Measurements from ENCODE around the gene C15orf40.

C15orf40 gene

DNA sequence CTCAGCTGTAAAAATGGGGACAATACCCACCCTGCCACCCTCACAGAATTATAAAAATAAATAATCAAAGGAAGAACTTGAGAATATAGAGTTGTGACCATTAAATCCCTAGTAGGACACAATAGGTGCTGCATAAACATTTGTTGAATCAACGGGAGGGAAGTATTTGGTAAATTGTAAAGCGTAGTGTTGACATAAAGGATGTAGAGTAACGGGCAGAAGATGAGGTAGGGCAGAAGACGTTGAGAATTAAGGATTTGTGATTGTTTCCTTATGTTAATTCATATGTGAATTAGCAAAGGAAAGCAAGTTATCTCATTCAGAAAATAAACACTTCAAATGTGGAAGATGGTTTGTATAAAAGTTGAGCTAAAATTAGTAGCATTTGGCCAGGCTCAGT is 18.3 kb downstream of the C15orf40 start:
- no peak for DNase-seq (ENCODE audit: low spot score)

DNA sequence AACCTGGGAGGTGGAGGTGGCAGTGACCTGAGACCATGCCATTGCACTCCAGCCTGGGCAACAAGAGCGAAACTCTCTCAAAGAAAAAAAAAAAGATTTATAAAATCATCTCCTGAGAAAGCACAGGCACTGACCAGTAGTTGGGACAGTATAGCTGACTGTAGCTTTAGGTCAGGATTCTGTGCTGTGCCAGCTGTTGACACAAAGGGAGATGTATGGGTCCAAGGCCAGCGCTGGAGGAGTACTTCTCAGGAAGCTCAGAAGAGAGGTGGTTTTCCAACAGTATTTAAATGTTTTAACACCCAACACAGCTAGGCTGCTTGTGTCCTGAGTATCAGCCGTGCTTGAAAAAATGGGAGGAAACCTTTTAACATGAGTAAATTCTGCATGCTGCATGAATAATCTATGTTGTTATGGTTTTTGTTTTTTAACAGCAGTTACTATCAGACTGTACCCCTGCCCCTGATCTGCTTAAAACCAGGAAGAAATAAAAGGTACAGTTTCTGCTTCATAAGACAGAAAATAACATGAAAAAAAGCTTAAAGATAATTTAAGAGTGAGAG is 18.9 kb downstream of the C15orf40 start:
- no peak for DNase-seq (ENCODE audit: low spot score)

DNA sequence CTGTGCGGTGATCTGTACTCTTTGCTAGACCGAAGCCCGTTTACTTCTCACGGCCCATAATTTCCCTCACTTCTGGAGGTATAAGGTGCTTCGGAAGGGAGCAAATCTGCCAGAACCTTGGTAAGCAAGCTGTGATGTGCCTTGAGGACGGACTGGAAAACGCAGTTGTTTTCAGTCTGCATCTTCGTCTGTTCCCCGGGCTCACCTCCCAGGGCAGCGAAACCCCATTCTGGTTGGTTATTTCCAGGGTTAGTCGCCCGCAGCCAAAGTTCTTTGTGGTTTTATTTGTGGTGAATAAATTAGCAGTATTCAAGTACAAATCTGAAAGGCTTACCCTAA is 25.0 kb downstream of the C15orf40 start:
- no peak for DNase-seq (ENCODE audit: low spot score)

DNA sequence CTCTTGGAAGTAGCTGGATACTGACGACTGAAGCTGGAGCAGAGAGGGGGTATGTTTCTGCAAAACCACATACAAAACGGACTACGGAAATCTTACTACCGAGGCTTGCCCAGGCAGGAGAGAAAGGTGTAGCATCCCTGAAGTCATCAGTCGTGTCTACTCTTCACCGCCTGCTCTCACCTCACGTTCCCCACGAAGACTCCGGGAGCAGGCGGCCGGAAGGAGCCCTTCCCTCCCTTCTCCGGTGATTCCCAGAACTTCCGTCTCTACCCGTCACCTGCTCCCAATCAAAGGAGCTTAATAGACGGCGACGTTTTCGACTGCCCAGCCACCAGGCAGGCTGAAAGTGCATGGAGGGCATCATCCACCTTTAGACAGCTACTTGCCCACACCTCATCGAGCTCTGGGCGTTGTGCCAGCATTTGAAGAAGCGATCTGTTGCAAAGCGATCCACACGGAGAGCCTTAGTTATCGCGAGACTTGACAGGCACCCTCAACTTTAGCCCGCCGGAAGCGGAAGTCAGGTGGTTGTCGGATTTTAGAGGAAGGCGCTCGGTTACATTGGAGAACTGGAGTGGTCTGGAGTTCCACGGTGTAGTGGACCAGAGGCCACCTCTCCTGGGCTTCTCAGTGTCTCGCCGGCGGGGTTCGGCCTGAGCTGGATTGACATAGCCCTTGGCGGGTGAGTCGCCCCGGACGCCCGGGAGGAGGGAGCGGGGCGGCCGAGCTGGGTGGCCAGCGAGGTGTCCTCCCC is 25.6 kb downstream of the C15orf40 start, which contains the start of gene RAMAC:
Gene RAMAC (plus strand): TSS at position 523 of the 754 bp plus-strand sequence. CDS start 2,809 bp downstream, outside the sequence.
- peak; percentile 93 for DNase-seq (ENCODE audit: low spot score)

DNA sequence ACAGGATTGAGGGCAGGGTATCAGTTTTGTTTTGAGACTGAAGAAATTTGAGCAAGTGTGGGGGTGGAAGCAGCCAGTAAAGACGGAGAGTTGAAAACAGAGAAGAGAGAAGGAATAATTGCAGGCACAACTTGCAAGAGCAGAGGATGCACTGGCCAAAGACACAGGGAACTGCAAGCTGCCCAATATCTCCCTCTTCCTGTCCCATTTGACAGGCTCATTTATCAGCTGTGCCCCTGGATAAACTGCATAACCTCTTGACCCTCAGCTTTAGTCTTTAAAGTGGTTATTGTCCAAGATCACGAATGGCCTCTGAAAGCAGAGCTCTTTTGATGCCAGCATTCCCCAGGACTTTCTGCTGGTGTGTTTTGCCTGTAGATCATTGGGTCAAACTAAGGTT is 30.5 kb downstream of the C15orf40 start:
- no peak for DNase-seq (ENCODE audit: low spot score)

DNA sequence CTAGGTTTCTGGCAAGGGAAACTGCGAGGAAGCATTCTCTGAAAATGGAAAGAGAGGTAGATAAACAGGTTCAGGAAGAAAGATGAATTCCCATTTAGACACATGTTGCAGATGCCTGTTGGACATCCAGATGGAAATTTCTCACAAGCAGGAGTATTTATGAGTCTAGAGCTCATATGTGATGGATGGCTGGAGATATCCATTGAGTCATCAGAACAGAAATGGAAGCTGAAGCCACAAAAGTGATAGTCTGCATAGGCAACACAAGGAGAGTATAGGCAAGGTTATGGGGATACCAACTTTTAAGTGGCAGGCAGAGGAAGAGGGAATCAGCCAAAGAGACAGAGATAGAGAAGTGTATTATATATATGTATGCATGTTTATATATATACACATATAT is 31.7 kb downstream of the C15orf40 start:
- no peak for DNase-seq (ENCODE audit: low spot score)

DNA sequence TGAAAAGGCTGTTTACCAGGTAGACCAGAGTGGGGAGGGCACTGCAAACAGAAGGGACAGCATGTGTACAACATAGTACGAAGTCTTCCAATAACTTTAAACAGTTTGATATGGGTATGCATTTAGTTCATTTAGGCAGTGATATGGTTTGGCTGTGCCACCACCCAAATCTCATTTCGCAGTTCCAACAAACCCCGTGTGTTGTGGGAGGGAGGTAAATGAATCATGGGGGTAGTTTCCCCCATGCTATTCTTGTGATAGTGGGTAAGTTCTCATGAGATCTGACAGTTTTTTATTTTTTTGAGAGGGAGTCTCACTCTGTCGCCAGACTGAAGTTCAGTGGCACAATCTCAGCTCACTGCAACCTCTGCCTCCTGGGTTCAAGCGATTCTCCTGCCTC is 33.0 kb downstream of the C15orf40 start:
- no peak for DNase-seq (ENCODE audit: low spot score)

DNA sequence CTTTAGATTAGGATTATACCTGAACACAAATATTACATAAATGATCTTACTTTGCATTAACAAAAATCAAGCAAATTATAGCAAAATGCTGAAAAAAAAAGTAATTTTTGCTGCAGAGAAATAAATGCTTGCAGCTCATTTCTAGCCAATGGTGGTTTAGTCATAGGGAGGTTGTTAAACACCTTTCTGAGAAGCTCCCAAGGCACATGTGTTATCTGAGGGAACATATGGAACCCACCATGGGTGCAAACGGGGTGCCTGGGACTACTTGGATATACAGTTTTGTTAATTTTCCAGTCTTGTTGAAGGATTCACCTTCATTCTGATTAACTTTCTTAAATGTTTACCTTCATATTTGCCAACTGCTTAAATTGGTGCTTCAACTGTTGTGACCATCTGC is 34.4 kb downstream of the C15orf40 start:
- DNase-seq (ENCODE audit: low spot score): no peak

DNA sequence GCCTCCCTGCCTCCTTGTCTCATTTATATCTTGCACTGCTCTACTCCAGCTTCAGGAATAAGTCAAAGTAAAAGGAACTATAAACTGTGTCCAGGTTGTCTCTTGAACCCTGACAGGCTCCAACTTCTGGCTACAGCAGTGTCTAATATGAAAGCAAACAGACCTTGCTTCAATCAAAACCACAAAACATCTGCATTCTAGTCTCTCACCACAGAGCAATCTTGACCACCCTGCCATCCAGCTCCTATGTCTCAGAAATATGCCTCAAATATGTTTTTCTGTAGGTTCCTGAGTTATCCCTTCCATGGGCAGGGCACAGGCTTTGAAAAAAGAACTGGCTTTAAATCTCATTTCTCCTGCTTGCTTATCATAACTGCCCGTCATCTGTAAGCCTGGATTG is 38.4 kb downstream of the C15orf40 start:
- DNase-seq (ENCODE audit: low spot score): no peak

DNA sequence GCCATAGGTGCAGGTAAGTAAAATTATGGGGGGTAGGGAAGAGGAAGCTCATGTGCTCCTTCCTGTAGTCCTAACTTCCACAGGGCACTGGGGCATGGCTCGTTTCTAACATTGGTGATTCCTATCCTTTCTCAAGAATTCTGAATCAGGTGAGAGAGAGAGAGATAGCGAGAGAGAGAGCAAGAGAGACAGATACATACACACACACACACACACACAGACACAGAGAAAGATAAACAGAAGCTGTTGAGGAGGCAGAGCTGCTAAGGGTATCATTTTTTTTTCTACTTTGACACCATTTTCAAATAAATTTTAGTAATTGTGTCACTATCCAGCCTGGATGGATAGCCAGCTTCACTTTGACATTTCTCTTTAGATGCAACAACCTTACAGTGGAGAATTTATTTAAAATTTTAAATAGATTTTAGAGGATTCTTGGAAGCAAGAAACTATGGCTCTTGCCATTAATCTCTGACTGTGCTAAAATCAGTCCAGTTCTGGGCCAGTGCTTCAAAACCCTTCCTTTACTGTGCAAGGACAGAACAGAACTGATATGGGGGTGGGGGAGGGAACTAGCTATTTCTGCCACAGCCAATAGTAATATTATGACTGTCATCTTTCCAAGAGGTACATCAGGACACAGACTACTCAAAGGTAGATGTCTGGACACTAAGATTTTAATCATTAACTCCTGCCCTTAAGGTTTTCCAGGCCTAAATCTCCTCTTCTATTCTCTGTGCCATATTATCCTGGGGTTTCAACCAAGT is 40.0 kb downstream of the C15orf40 start:
- no peak for DNase-seq (ENCODE audit: low spot score)

DNA sequence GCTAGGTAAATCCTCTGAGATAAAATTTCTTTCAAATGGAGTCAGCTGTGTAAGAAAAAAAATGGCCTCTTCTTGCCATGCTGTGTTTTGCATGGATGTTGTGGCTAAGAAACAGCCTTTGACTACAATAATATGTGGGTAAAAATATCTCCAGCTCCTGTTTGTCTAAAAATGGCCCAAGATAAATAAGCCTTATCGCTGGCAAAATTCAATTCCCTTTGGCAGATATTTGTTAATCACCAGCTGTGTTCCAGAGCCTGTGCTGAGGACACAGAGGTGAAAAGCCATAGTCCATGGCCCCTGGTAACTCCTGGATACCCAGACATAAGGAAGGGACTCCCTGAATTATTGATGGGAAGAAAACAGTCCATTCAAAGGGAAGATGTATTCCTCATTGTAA is 40.7 kb downstream of the C15orf40 start:
- DNase-seq (ENCODE audit: low spot score): no peak

DNA sequence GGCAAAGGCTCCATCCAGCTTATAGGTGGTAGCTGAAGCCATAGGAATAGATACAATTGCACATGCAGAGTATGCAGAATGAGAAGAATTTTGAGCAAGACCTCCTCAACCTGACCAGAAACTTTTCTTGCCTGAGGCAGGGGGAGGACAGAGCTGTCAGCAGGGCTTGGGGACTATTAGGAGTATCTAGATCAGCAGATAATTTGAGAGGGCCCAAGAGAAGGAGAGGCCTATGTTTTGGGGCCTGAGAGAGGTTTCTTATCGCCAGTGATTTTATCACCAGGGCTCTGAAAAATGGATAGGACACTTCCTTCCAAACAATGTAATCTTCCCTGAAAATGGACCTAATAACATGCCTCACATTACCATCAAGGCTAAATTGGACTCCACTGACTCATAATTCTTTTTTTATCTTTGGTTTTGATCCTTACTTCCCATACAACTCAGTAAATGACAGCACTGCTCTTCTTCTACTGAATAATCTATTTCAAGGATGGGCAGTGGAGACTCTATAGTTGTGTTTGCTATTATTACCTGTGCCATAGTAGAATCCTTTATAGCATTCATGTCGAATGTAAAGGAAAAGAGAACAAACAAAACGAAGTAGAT is 41.3 kb downstream of the C15orf40 start:
- no peak for DNase-seq (ENCODE audit: low spot score)

DNA sequence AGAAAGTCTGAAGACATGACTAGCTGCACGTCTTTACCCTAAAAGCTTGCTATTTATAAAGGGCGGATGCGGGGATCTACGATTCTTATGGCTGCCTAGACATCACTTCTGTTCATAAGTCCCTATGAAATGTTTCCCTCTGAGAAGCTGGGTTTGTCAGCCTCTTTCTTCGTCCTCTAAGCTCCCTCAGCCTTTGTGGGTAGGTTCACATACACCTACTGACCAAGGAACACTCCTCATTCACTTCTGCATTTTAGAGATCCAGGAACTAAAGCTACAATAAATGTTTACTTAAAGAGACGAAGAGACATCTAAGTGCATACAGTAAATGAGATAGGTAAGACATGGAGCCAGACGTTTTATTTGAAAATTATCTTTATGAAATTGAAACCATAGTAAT is 42.1 kb downstream of the C15orf40 start:
- no peak for DNase-seq (ENCODE audit: low spot score)

DNA sequence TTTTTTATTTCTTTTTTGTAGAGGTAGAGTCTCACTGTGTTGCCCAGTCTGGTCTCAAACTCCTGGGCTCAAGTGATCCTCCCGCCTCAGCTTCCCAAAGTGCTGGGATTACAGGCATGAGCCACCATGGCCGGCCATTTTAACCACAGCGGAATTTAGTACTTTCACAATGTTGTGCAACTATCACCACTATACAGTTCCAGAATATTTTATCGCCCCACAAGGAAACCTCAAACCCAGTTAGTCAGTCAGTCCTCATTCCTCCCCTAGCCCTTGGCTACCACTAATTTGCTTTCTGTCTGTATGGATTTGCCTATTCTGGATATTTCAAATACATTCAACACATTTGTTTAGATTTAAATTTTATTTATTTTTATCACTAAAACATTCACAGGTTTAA is 43.4 kb downstream of the C15orf40 start:
- DNase-seq (ENCODE audit: low spot score): peak; percentile 49

DNA sequence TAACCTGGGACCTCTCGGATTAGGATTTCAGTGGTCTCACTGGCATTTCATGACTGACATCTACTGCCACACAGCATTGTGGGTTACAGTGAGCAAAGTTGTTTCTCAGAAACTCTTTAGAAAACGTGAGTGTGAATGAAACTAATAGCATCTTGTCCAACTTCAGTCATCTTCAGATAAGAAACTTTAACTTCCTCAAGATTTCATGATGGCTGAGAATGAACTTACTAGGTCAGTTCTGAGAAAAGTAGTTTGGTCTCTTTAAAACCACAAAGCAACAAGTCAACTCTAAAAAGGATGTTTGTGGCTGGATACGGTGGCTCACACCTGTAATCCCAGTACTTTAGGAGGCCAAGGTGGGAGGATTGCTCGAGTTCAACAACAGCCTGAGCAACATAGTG is 44.8 kb downstream of the C15orf40 start:
- DNase-seq (ENCODE audit: low spot score): no peak

DNA sequence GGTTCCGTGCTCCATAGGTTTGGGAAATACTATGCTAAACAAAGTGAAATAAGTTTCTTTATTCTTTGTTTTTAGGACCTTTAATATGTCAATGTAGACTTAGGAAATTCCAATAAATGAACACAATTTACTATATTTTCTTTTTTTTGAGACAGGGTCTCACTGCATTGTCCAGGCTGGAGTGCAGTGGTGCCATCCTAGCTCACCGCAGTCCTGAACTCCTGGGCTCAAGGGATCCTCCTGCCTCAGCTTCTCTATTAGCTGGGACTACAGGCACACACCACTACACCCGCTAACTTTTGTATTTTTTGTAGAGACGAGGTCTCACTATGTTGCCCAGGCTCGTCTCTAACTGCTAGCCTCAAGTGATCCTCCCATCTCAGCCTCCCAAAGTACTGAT is 46.5 kb downstream of the C15orf40 start:
- DNase-seq (ENCODE audit: low spot score): no peak

DNA sequence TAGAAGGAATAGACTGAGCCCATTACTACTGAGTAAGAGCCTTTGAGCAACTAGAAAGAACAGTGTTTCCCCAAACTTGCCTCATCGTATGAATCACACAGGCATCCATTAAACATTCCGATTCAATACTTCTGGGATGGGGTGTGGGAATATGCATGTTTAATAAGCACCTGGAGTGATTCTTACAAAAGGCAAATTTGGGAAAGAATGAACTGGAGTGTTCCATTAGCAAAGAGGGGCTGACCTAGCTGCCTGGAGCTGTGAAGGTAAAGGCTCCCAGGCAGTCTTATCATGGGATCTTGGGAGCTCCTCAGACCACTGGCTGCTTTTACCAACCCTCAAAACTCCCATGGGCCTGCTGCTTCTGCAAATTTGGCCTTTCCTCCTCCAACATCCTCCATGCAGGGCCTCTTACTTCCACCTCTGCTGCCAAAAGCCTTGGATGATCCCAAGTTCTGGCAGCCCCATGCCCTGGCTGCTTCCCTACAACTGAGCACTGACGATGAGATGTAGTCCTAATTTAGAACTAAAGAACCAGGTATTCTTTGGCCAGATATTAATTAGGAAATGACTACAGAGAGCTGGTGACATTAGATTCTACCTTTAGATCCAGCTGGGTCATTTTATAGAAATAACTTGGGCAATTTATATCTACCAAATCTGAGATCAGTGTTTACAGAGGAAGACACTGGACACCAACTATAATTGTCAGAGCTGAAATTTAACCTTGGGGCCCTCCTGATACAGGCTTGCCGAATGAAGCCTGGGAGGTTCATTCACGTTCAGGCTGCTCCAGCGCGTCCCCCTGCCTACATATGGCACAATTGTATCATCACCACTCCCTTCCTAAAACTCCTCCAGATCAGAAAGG is 47.7 kb downstream of the C15orf40 start:
- DNase-seq (ENCODE audit: low spot score): peak; percentile 46

DNA sequence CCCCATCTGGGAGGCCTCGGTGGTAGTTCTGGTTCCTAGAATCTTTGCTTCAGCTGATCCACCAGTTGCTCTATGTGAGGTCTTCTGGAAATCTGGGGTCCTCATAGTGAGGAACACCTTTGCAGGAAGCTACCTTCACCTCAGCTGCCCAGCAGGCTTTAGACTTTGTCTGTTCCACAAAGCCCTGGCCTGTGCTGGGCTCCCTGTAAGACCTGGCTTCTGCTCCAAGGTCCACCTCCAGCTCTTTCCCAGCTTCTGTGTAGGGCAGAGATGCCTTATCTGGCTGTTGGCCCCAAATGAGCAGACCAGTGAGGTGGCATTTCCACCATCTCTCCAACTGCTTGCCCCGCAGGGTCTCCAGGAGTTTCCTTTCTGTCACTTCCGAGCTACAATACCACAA is 50.7 kb downstream of the C15orf40 start:
- DNase-seq (ENCODE audit: low spot score): no peak

DNA sequence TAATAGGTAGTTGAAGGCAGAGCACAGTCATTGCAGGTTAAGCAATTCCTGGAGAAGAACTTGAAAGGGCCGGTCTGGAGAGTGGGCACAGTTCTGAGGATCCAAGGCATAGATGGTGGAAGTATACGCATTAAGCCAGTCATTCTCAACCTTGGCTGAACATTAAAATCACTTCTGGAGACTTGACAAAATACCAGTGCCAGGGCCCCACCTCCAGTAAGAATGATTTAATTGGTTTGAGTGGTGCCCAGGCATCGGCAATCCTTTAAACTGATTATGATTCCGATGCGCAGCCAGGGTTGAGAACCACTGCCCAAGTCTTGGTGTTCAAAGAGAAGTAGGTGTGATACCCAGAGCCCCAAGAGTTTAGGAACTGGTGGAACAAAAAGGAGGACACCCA is 52.0 kb downstream of the C15orf40 start:
- DNase-seq (ENCODE audit: low spot score): no peak

DNA sequence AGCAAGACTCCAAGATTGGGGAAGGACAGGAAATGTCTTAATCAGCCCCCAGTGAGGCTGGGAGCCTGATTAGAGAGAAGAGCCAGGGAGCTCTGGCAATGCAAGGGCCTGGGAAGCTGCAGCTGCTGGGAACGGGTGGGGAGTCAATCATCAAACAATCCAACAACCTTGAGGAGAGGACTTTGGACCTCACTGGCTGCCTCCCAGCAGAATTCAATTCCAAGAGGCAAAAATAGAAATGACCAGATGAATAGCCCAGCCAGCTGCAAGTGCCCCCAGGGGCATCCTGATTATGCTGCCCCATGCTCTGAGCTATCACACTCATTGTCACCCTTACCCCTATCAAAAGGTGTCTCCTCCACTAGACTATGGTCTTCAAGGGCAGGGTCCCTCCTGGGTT is 52.8 kb downstream of the C15orf40 start:
- DNase-seq (ENCODE audit: low spot score): no peak

DNA sequence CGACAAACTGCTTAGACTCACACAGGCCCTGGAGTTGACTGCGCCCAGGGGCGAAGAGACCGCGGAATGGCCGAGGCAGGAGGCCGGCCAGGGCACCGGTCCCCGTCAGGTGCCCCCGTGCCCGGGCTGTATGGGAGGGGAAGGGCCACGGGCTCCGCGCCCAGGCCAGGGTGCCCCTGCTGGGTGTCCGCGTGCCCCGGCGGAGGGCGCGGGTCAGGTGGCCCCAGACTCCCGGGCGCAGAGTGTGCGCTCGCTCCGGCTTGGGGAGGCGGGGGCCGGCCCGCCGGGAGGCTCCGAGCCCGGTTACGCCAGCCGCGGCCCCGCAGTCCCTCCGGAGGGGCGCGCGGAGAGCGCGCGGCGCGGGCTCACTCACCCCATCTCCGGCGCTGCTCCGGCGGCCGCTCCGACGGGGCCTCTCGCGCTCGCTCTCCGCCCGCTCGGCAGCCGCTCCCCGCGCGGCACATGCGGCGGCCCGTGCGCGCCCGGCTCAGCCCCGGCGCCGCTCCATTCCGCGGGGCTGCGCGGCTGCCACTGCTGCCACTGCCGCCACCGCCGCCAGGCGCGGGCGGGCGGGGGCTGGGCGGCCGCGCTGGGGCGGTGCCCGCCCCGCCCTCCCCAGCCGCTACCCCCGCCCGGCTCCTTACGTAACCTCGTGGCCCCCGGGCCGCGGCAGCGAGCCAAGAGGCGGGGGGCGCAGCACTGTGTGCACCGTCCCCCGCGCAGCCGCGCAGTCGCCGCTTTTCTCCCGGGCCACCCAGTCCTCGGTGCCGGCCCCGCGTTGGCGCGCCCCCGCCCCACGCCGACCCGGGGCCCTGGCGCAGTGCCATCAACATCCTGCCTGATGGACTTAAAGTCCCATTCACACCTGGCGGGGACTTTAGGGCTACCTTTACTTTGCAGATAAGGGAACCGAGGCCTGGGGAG is 59.0 kb downstream of the C15orf40 start, which contains the start of gene HOMER2:
Gene HOMER2 (minus strand): TSS at position 563 of the 924 bp plus-strand sequence. CDS start 185 bp downstream, at position 378.
- DNase-seq (ENCODE audit: low spot score): peak; percentile 82

Data from GM03348 (cell line).